GM15510 (cell line): ENCODE results near the gene LRR1.

Experiments used
- POLR2A ChIP-seq: IDR thresholded peaks from 3 replicates; pipeline ENCODE4 v1.6.1; 2011; ENCODE audit warnings: borderline replicate concordance; ENCODE audit not compliant: insufficient read length; ENCODE audit errors: extremely low read depth

The LRR1 gene

GRCh38 chr14:49637534-49638078 is 38.9 kb downstream of the LRR1 start:
- no peak for TF ChIP-seq POLR2A

GRCh38 chr14:49640540-49641417 is 42.0 kb downstream of the LRR1 start:
- no peak for TF ChIP-seq POLR2A

DNA sequence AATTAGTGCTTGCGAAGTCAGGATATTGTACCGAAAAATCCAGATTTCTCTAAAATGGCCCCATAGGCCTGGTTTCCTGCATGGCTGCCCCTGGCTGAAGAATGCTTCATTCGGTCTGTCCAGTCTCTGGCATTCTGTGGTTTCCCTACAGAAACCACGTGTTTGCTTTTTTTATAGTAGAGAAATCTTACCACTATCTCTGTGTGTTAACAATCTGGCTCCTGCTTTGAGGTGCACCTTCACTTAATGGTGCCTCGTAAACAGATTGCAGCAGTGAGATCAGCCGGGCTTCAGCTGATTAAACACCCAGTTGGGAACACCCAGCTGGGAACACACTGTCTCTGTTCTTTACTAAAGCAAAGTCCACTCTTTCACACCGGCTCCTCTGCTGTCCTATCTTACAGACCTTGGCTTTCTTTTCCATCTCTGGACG is 43.0 kb downstream of the LRR1 start:
- TF ChIP-seq POLR2A: no peak

- no peak for TF ChIP-seq POLR2A
Observed at GRCh38 chr14:49642163-49642562, 43.4 kb downstream of the LRR1 start.

GRCh38 chr14:49653508-49653907 is 54.8 kb downstream of the LRR1 start:
- no peak for TF ChIP-seq POLR2A

- no peak for TF ChIP-seq POLR2A
Observed at GRCh38 chr14:49654511-49654910, 55.8 kb downstream of the LRR1 start.

GRCh38 chr14:49659526-49660455 is 61.1 kb downstream of the LRR1 start:
- TF ChIP-seq POLR2A: no peak
